Measurements from ENCODE around the gene ARHGAP26. TPM values are rescaled to one million over a fixed set of nuclear protein-coding genes. Genes with fewer than 3 reads are reported as not detected.

Gene ARHGAP26
- total and polyA plus RNA-seq, 10 donors, result 4.2 to 148 (median 55.5) TPM

GRCh38 chr5:142819292-142819691 lies 49.1 kb downstream of the ARHGAP26 start:
- H3K9me3 ChIP-seq, result no peaks in the 10 kb centered on the region
- peaks cover 0 to 86% (median 34%) of the 10 kb centered on the region in 6 donors for H3K4me1 ChIP-seq
- H3K27me3 ChIP-seq (replicated peaks in 1 of 7), result no peaks in the 10 kb centered on the region
- H3K27ac ChIP-seq, result no peak overlapping the region
- intact Hi-C loops (cut with DNase I; ENCODE audit: low total_unique reads), result no loop called here
- no peak for DNase-seq
- TF ChIP-seq, protein P1, sequence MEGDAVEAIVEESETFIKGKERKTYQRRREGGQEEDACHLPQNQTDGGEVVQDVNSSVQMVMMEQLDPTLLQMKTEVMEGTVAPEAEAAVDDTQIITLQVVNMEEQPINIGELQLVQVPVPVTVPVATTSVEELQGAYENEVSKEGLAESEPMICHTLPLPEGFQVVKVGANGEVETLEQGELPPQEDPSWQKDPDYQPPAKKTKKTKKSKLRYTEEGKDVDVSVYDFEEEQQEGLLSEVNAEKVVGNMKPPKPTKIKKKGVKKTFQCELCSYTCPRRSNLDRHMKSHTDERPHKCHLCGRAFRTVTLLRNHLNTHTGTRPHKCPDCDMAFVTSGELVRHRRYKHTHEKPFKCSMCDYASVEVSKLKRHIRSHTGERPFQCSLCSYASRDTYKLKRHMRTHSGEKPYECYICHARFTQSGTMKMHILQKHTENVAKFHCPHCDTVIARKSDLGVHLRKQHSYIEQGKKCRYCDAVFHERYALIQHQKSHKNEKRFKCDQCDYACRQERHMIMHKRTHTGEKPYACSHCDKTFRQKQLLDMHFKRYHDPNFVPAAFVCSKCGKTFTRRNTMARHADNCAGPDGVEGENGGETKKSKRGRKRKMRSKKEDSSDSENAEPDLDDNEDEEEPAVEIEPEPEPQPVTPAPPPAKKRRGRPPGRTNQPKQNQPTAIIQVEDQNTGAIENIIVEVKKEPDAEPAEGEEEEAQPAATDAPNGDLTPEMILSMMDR (IDR thresholded peaks at IDR 0.05 in 8 of 11, conservative IDR thresholded peaks at IDR 0.05 in 3 of 11), result no peak
- TF ChIP-seq POLR2A (IDR thresholded peaks at IDR 0.05), result no peak
- no peak for TF ChIP-seq POLR2AphosphoS5 (IDR thresholded peaks at IDR 0.05)
- H3K36me3 ChIP-seq, result no peaks in the 10 kb centered on the region
- no peak overlapping the region for H3K4me3 ChIP-seq

DNA sequence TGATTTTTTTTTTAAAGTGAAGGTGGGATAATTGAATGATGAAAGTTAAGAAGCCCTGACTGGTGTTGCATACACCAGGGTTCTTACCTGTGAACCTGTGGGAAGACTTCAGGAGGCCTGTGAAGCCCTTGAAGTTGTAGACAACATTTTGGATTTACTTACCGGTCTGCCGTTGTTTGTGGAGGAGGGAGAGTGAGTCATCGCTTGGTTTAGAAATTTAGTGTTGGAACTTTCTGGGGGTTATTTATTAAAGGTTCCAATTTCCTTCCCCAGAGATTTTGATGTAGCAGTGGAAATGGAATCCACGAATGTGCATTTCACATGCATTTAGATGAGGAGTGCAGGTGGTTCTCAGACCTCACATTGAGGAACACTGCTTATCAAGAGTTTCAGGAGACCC lies 49.6 kb downstream of the ARHGAP26 start:
- no peak overlapping the region for H3K27ac ChIP-seq
- H3K27me3 ChIP-seq (replicated peaks in 1 of 7), result no peaks in the 10 kb centered on the region
- TF ChIP-seq, protein P1 (IDR thresholded peaks at IDR 0.05 in 8 of 11, conservative IDR thresholded peaks at IDR 0.05 in 3 of 11), result no peak
- no peak for TF ChIP-seq POLR2AphosphoS5 (IDR thresholded peaks at IDR 0.05)
- TF ChIP-seq POLR2A (IDR thresholded peaks at IDR 0.05), result no peak
- intact Hi-C loops (cut with DNase I; ENCODE audit: low total_unique reads), result no loop called here
- no peak overlapping the region for H3K4me3 ChIP-seq
- DNase-seq, result no peak
- WGBS, 5 donors, result 59 to 86% (median 68%) methylated on average over 4 of the region's 4 CpGs
- no peaks in the 10 kb centered on the region for H3K36me3 ChIP-seq
- no peaks in the 10 kb centered on the region for H3K9me3 ChIP-seq
- H3K4me1 ChIP-seq, result peaks cover 0 to 86% (median 31%) of the 10 kb centered on the region in 6 donors

DNA sequence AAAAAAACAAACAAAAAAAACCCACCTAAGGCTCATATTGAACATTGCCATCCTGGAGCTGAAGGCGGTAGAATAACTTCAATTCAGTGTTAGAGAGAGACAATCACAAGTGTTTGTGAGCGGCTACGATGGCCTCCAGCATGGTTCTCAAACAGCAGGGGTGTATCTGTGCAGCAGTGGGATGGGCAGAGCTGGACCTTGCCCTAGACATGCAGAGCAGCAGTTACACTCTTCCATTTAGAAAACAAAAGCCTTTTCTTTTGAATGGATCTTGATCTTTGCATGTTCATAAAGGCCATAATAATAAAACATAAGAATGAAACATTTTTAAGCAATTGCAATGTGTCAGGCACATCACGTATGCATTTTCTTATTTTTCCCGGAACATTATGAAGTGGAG lies 50.3 kb downstream of the ARHGAP26 start:
- no peak overlapping the region for H3K27ac ChIP-seq
- TF ChIP-seq POLR2AphosphoS5 (IDR thresholded peaks at IDR 0.05) (no peak), POLR2A (IDR thresholded peaks at IDR 0.05) (no peak)
- TF ChIP-seq, protein P1 (IDR thresholded peaks at IDR 0.05 in 8 of 11, conservative IDR thresholded peaks at IDR 0.05 in 3 of 11), result no peak
- no peaks in the 10 kb centered on the region for H3K36me3 ChIP-seq
- intact Hi-C loops (cut with DNase I; ENCODE audit: low total_unique reads), result no loop called here
- no peaks in the 10 kb centered on the region for H3K27me3 ChIP-seq (replicated peaks in 1 of 7)
- no peaks in the 10 kb centered on the region for H3K9me3 ChIP-seq
- no peak overlapping the region for H3K4me3 ChIP-seq
- no peak for DNase-seq
- peaks cover 0 to 86% (median 31%) of the 10 kb centered on the region in 6 donors for H3K4me1 ChIP-seq
- 97 to 99% (median 98%) methylated on average over 5 of the region's 5 CpGs for WGBS, 5 donors

DNA sequence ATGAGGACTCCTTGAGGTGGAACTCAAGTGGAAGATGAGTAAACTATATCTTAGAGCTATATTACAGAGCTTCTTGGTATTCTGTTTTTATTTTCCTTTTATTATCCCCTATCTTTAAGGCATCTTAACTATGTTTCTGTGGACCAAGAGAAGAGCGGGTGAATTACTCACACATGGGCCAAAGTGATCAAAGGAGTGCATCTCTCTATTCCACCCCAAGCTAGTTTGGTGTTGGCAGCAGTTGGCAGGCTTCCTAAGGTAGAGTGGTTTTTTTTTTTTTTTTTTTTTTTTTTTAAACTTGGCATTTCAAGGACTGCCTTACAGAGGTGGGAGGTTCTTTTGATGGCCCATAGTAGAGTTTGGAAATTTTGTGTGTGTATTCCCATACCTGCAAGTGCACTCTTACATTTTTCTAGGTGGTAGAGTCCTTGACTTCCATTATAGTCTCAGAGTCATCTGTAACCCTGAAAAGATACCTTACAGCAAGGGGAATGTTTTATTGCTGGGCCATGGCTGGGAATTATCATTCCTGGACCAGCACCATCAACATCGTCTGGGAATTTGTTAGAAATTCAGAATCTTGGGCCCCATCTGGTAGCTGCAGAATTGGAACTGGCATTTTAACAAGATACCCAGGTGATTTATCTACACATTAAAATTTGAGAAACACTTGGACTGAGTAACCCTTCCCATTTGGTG lies 51.0 kb downstream of the ARHGAP26 start:
- Histone ChIP-seq H3K4me3 (no peak overlapping the region), H3K36me3 (no peaks in the 10 kb centered on the region), H3K27ac (peak overlapping the region in 1 of 8 donors; percentile 21), H3K4me1 (peaks cover 0 to 86% (median 33%) of the 10 kb centered on the region in 6 donors), H3K27me3 (replicated peaks in 1 of 7) (no peaks in the 10 kb centered on the region), H3K9me3 (no peaks in the 10 kb centered on the region)
- WGBS, 5 donors, result 94 to 100% (median 99%) methylated on average over 2 of the region's 2 CpGs
- intact Hi-C loops (cut with DNase I; ENCODE audit: low total_unique reads), result no loop called here
- no peak for DNase-seq
- TF ChIP-seq POLR2A (IDR thresholded peaks at IDR 0.05), result no peak
- TF ChIP-seq, protein P1 (IDR thresholded peaks at IDR 0.05 in 8 of 11, conservative IDR thresholded peaks at IDR 0.05 in 3 of 11), result no peak
- no peak for TF ChIP-seq POLR2AphosphoS5 (IDR thresholded peaks at IDR 0.05)
